Heart right ventricle (tissue), 16 donors: ENCODE measurements around the gene PTPRN2. TPM values are rescaled to one million over a fixed set of nuclear protein-coding genes. Genes with fewer than 3 reads are reported as not detected.

Experiments used
- ATAC-seq, 8 donors: fragments of 200-7000 bp; cut with Tn5 transposase; one replicate each; pipeline ENCODE4 v1.9.1; 2020; ENCODE audit warnings: mild to moderate bottlenecking in 8 of 8, moderate library complexity in 8 of 8, moderate number of reproducible peaks in 1 of 8
- DNase-seq, 2 donors: peaks; one replicate each; pipeline ENCODE4 v3.0.0-alpha.2; 2020
- H3K27ac ChIP-seq, 10 donors: fragments of 200-600 bp; sonication (generic) in 2 of 10; one replicate each; pipeline versions ENCODE4 v1.5.0 to v1.8.0; 2020 to 2022; ENCODE audit warnings: mild to moderate bottlenecking in 3 of 10
- H3K27me3 ChIP-seq, 7 donors: fragments of 200-600 bp; one replicate each; pipeline ENCODE4 v1.8.0; 2021 to 2022; ENCODE audit warnings: mild to moderate bottlenecking in 2 of 7
- H3K36me3 ChIP-seq, 9 donors: fragments of 200-600 bp; sonication (generic) in 1 of 9; one replicate each; pipeline versions ENCODE4 v1.5.0 to v1.8.0; 2020 to 2022; ENCODE audit warnings: mild to moderate bottlenecking in 2 of 9
- H3K4me1 ChIP-seq, 9 donors: fragments of 200-600 bp; sonication (generic) in 1 of 9; one replicate each; pipeline versions ENCODE4 v1.5.0 to v1.8.0; 2020 to 2022; ENCODE audit warnings: mild to moderate bottlenecking in 4 of 9
- H3K4me3 ChIP-seq, 10 donors: fragments of 200-600 bp; sonication (generic) in 2 of 10; one replicate each; pipeline versions ENCODE4 v1.5.0 to v1.8.0; 2020 to 2022; ENCODE audit warnings: mild to moderate bottlenecking in 7 of 10, moderate library complexity in 2 of 10
- H3K9me3 ChIP-seq, 11 donors: fragments of 200-600 bp in 10 of 11; sonication (generic) in 2 of 11; one replicate each; pipeline versions ENCODE4 v1.5.0 to v1.8.0; 2013 to 2022; ENCODE audit warnings: mild to moderate bottlenecking in 2 of 11, control low read depth in 1 of 11, moderate library complexity in 1 of 11
- CTCF ChIP-seq, 9 donors: fragments of 200-600 bp; sonication (generic) in 2 of 9; IDR thresholded peaks; one replicate each; pipeline versions ENCODE4 v1.5.0 to v1.8.0; 2021 to 2022; ENCODE audit warnings: antibody characterized with exemption in 9 of 9, mild to moderate bottlenecking in 5 of 9, moderate library complexity in 1 of 9
- WGBS, 2 donors: extraction: QIAGEN DNeasy Blood & Tissue Kit; methylation state at CpG; one replicate each; pipeline ENCODE4 v1.1.7; 2013; ENCODE audit warnings: inconsistent platforms in 1 of 2; 5-methylcytosine and 5-hydroxymethylcytosine counted together
- intact Hi-C, 10 donors: fragments of 100-400 bp; cut with DNase I; formaldehyde crosslinking; loops; one replicate each; pipeline versions ENCODE4 v1.11.1 to v1.14.2; 2022
- polyA plus RNA-seq, 2 donors: library from polyadenylated mRNA; stranded (reverse); fragments of 200-250 nt; gene quantifications; one replicate each; pipeline ENCODE4 v1.2.3, GENCODE V29; 2013
- total RNA-seq, 10 donors: library from RNA; stranded (reverse); fragmentation: NEBNext Ultra II Directional in 3 of 10; extraction: Animal tissue kit (Norgen Biotek cat#: 25700) in 3 of 10; gene quantifications; one replicate each; pipeline versions ENCODE4 v1.2.1 to v1.2.4, GENCODE V29; 2021 to 2023
- donor health status: Arrhythmogenic right ventricular cardiomyopathy.
- donor health status: ischemic (EF 13 %, LVEDD 7.1; RV severe dilation, severe dysfunction).
- donor health status: healthy with polysubstance abuse.
- donor health status: DM: no; HTN: yes; CAD: no.
- donor health status: DM: no; HTN: no; CAD: no.
- donor health status: ischemic (EF 25% LVEDD 6.9; RV normal size, moderate dysfunction).
- donor health status: ischemic (EF 25% LVEDD 5.7; RV mildly dilated, moderate dysfunction).
- donor health status: healthy.
- donor health status: DM: yes; HTN: yes; CAD: no.
- donor health status: Ischemic cardiomyopathy.
- donor health status: ischemic (EF 35%, LVEDD 5.7; RV mildly dilated, moderate dysfunction).
- donor health status: nonischemic (EF 11% LVEDD 7.7; RV severe dilation, severe dysfunction).
- donor health status: DM: yes; HTN: yes; CAD: no.
- donor health status: PGD.
- donor health status: ischemic (EF 29% LVEDD 5.4; RV normal size, mild dysfunction).
- donor health status: nonischemic (EF 23%, LVEDD 6.1; RV moderate dilation, normal function).

The PTPRN2 gene
- total and polyA plus RNA-seq, 12 donors, result 0.82 to 1.8 (median 1.3) TPM

- TF ChIP-seq CTCF (IDR thresholded peaks at IDR 0.05), result no peak
- Histone ChIP-seq H3K4me1 (peaks cover 0 to 8% (median 1%) of the 10 kb centered on the region in 9 donors), H3K27ac (no peak overlapping the region), H3K9me3 (peaks cover 0 to 15% (median 0%) of the 10 kb centered on the region in 11 donors), H3K27me3 (peaks cover 0 to 60% (median 46%) of the 10 kb centered on the region in 7 donors), H3K36me3 (no peaks in the 10 kb centered on the region), H3K4me3 (no peak overlapping the region)
- ATAC-seq (no peak), DNase-seq (no peak)
- intact Hi-C loops, result no loop called here
- WGBS, 2 donors, result 46 to 54% methylated on average over 13 of the region's 13 CpGs
Measured at GRCh38 chr7:158322616-158323530, 264.8 kb downstream of the PTPRN2 start.

DNA sequence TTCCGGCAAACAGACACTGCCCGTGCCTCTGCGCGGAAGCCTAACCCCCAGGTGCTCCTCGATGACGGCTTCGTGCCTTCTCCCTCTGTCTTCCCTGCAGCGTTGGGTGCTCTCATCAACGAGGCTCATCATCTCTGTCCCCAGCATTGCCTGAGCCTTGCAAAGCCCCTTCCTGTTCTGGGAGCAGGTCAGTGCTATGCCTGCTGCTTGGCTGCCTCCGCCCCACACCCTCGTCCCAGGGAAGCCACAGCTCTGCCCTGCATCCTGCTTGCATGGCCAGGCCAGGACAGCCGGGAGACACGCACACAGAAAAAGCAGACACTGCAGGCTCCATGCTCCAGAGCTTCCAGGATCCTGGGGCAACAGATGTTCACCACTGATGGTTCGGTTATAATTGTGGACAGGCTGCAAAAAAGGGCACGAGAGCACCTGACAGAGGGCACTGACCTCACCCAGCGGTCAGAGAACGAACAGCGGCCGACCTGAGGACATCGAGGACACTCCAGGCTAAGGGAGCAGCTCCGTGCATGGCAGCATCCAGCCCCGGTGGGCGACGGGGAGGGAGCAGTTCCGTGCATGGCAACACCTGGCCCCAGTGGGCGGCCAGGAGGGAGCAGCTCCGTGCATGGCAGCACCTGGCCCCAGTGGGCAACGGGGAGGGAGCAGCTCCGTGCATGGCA, 265.5 kb downstream of the PTPRN2 start:
- 79% methylated on average over 29 of the region's 29 CpGs for WGBS, 2 donors
- ATAC-seq (no peak), DNase-seq (no peak)
- intact Hi-C loops, result no loop called here
- H3K27ac ChIP-seq, result no peak overlapping the region
- H3K9me3 ChIP-seq, result peaks cover 0 to 8% (median 0%) of the 10 kb centered on the region in 11 donors
- H3K4me3 ChIP-seq, result no peak overlapping the region
- H3K4me1 ChIP-seq, result peaks cover 0 to 8% (median 3%) of the 10 kb centered on the region in 9 donors
- peaks cover 0 to 66% (median 53%) of the 10 kb centered on the region in 7 donors for H3K27me3 ChIP-seq
- TF ChIP-seq CTCF (IDR thresholded peaks at IDR 0.05), result no peak
- H3K36me3 ChIP-seq, result no peaks in the 10 kb centered on the region

- ATAC-seq, result no peak
- Histone ChIP-seq H3K9me3 (peaks cover 0 to 4% (median 0%) of the 10 kb centered on the region in 11 donors), H3K4me1 (peaks cover 0 to 8% (median 3%) of the 10 kb centered on the region in 9 donors), H3K36me3 (no peaks in the 10 kb centered on the region), H3K27me3 (peaks cover 0 to 73% (median 61%) of the 10 kb centered on the region in 7 donors), H3K27ac (no peak overlapping the region), H3K4me3 (no peak overlapping the region)
- 87 to 88% methylated on average over 28 of the region's 28 CpGs for WGBS, 2 donors
- no peak for DNase-seq
- no peak for TF ChIP-seq CTCF (IDR thresholded peaks at IDR 0.05)
- intact Hi-C loops, result no loop called here
Measured at GRCh38 chr7:158321056-158321700, 266.4 kb downstream of the PTPRN2 start.

- DNase-seq (no peak), ATAC-seq (no peak)
- Histone ChIP-seq H3K27me3 (peaks cover 0 to 73% (median 53%) of the 10 kb centered on the region in 7 donors), H3K9me3 (peaks cover 0 to 4% (median 0%) of the 10 kb centered on the region in 11 donors), H3K27ac (no peak overlapping the region), H3K36me3 (no peaks in the 10 kb centered on the region), H3K4me1 (peaks cover 0 to 8% (median 3%) of the 10 kb centered on the region in 9 donors), H3K4me3 (no peak overlapping the region)
- no peak for TF ChIP-seq CTCF (IDR thresholded peaks at IDR 0.05)
- intact Hi-C loops, result no loop called here
- WGBS, 2 donors, result 85 to 86% methylated on average over 27 of the region's 27 CpGs
Measured at GRCh38 chr7:158320328-158320727, 267.3 kb downstream of the PTPRN2 start.
